ENCODE results near the gene CAMTA1. TPM values are rescaled to one million over a fixed set of nuclear protein-coding genes. Genes with fewer than 3 reads are reported as not detected.

Gene CAMTA1
- polyA plus RNA-seq, 1 donor from 2014 or later, result 162 TPM

DNA sequence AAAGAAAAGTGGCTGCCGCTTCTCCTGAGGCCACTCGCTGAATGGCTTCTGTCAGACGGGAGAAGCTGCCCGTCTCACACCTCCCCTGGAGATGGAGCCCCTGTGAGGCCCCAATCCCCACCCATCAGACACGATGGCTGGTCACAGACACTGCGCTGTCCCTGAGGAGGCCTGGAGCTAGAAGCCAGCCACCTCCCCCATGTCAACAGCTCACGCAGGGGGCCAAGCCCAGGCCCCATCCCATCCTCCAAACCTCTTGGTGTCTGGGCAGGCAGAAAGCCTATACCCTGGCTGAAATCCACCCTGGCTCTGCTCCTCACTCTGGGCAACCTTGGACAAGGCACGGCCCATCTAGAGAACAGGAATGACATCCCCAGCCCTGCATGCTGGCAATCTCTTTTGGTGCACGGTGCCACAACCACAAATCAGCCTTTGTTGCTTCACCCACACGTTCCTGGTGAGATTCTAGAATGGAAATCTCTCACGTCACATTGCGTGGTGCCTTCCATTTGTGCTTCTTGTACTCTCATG is 711.9 kb downstream of the CAMTA1 start:
- H3K9ac ChIP-seq (ENCODE audit: low read length), result no peak overlapping the region
- H3K79me2 ChIP-seq (replicated peaks; ENCODE audit: insufficient read depth, low read length), result no peaks in the 10 kb centered on the region
- H3K4me2 ChIP-seq (ENCODE audit: low read length), result no peak overlapping the region
- H3F3A ChIP-seq (ENCODE audit: insufficient read depth, low read length, poor library complexity, severe bottlenecking), result no peaks in the 10 kb centered on the region
- H4K20me1 ChIP-seq (ENCODE audit: insufficient read depth), result no peaks in the 10 kb centered on the region
- H3K27ac ChIP-seq (ENCODE audit: low read length), result peak overlapping the region; percentile 8
- no peaks in the 10 kb centered on the region for H3K9me3 ChIP-seq (ENCODE audit: low read length)
- no peaks in the 10 kb centered on the region for H3K36me3 ChIP-seq (ENCODE audit: insufficient read depth, low read length)
- TF ChIP-seq MXI1 (conservative IDR thresholded peaks at IDR 0.05; ENCODE audit: poor library complexity, severe bottlenecking) (no peak), POLR2AphosphoS5 (IDR thresholded peaks at IDR 0.05) (no peak), SMC3 (conservative IDR thresholded peaks at IDR 0.05; ENCODE audit: poor library complexity) (no peak), RAD21 (conservative IDR thresholded peaks at IDR 0.05) (no peak), TAF1 (IDR thresholded peaks at IDR 0.05; ENCODE audit: low read depth) (no peak), EP300 (conservative IDR thresholded peaks at IDR 0.05; ENCODE audit: poor library complexity, severe bottlenecking) (no peak), EZH2 (IDR thresholded peaks at IDR 0.05; ENCODE audit: borderline replicate concordance, insufficient read depth, low read length, poor library complexity, severe bottlenecking) (no peak)
- TF ChIP-seq, protein P1, sequence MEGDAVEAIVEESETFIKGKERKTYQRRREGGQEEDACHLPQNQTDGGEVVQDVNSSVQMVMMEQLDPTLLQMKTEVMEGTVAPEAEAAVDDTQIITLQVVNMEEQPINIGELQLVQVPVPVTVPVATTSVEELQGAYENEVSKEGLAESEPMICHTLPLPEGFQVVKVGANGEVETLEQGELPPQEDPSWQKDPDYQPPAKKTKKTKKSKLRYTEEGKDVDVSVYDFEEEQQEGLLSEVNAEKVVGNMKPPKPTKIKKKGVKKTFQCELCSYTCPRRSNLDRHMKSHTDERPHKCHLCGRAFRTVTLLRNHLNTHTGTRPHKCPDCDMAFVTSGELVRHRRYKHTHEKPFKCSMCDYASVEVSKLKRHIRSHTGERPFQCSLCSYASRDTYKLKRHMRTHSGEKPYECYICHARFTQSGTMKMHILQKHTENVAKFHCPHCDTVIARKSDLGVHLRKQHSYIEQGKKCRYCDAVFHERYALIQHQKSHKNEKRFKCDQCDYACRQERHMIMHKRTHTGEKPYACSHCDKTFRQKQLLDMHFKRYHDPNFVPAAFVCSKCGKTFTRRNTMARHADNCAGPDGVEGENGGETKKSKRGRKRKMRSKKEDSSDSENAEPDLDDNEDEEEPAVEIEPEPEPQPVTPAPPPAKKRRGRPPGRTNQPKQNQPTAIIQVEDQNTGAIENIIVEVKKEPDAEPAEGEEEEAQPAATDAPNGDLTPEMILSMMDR (IDR thresholded peaks at IDR 0.05; ENCODE audit: poor library complexity, severe bottlenecking), result no peak
- TF ChIP-seq, protein P2, sequence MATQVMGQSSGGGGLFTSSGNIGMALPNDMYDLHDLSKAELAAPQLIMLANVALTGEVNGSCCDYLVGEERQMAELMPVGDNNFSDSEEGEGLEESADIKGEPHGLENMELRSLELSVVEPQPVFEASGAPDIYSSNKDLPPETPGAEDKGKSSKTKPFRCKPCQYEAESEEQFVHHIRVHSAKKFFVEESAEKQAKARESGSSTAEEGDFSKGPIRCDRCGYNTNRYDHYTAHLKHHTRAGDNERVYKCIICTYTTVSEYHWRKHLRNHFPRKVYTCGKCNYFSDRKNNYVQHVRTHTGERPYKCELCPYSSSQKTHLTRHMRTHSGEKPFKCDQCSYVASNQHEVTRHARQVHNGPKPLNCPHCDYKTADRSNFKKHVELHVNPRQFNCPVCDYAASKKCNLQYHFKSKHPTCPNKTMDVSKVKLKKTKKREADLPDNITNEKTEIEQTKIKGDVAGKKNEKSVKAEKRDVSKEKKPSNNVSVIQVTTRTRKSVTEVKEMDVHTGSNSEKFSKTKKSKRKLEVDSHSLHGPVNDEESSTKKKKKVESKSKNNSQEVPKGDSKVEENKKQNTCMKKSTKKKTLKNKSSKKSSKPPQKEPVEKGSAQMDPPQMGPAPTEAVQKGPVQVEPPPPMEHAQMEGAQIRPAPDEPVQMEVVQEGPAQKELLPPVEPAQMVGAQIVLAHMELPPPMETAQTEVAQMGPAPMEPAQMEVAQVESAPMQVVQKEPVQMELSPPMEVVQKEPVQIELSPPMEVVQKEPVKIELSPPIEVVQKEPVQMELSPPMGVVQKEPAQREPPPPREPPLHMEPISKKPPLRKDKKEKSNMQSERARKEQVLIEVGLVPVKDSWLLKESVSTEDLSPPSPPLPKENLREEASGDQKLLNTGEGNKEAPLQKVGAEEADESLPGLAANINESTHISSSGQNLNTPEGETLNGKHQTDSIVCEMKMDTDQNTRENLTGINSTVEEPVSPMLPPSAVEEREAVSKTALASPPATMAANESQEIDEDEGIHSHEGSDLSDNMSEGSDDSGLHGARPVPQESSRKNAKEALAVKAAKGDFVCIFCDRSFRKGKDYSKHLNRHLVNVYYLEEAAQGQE (IDR thresholded peaks at IDR 0.05; ENCODE audit: borderline replicate concordance), result no peak
- H3K9me2 ChIP-seq (ENCODE audit: insufficient read depth, low read length), result no peaks in the 10 kb centered on the region
- H3K4me3 ChIP-seq (ENCODE audit: low read length), result no peak overlapping the region
- no peaks in the 10 kb centered on the region for H3K27me3 ChIP-seq (ENCODE audit: insufficient read depth, low read depth, low read length)
- H2AFZ ChIP-seq (ENCODE audit: low read depth, low read length), result no peak overlapping the region

DNA sequence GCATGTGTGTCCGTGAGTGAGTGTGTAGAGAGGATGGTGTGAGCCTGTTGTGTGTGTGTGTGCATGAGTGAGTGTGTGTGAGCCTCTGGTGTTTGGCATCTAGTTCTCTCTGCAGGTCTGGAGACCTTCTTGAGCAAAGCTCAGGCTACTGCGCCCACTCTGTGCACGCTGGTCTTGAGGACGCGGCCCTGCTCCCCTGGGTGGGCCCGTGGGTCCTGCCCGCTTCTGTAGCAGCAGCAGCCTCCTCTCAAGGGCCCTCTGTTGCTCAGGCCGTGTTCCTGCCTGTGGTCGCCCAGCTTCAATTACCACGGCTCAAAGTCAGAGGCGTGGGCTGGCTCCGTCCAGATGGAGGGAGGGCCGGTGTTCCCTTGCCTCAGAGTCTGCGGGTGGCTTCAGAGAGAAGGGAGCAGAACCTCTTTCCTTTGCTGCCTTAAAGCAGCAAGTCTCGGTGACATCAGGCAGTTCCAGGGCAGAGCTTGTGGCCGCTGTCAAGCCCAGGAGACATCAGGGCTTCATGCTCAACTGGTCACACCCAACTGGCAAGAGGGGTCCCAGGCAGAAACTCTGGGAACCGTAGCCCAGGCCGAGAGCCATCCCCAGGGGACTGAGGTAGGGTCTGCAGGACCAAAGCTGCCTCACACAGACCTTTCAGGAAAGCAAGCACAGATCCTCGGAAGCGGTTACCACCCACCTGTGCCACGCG is 715.3 kb downstream of the CAMTA1 start:
- H3K36me3 ChIP-seq (ENCODE audit: insufficient read depth, low read length), result no peaks in the 10 kb centered on the region
- no peak overlapping the region for H2AFZ ChIP-seq (ENCODE audit: low read depth, low read length)

More for the DNA sequence above, 715.3 kb downstream of the CAMTA1 start:
- TF ChIP-seq, protein P2 (IDR thresholded peaks at IDR 0.05; ENCODE audit: borderline replicate concordance), result no peak
- TF ChIP-seq EZH2 (IDR thresholded peaks at IDR 0.05; ENCODE audit: borderline replicate concordance, insufficient read depth, low read length, poor library complexity, severe bottlenecking) (no peak), MXI1 (conservative IDR thresholded peaks at IDR 0.05; ENCODE audit: poor library complexity, severe bottlenecking) (no peak), SMC3 (conservative IDR thresholded peaks at IDR 0.05; ENCODE audit: poor library complexity) (no peak), RAD21 (conservative IDR thresholded peaks at IDR 0.05) (no peak), EP300 (conservative IDR thresholded peaks at IDR 0.05; ENCODE audit: poor library complexity, severe bottlenecking) (no peak)
- no peak overlapping the region for H3K4me3 ChIP-seq (ENCODE audit: low read length)
- no peaks in the 10 kb centered on the region for H3K9me3 ChIP-seq (ENCODE audit: low read length)
- H3K9ac ChIP-seq (ENCODE audit: low read length), result no peak overlapping the region
- H3K27me3 ChIP-seq (ENCODE audit: insufficient read depth, low read depth, low read length), result no peaks in the 10 kb centered on the region
- no peak overlapping the region for H3K4me2 ChIP-seq (ENCODE audit: low read length)
- H3F3A ChIP-seq (ENCODE audit: insufficient read depth, low read length, poor library complexity, severe bottlenecking), result no peaks in the 10 kb centered on the region
- no peaks in the 10 kb centered on the region for H3K79me2 ChIP-seq (replicated peaks; ENCODE audit: insufficient read depth, low read length)
- H3K27ac ChIP-seq (ENCODE audit: low read length), result no peak overlapping the region
- no peaks in the 10 kb centered on the region for H3K9me2 ChIP-seq (ENCODE audit: insufficient read depth, low read length)
- no peaks in the 10 kb centered on the region for H4K20me1 ChIP-seq (ENCODE audit: insufficient read depth)

Measured in neural cell (in vitro differentiated cells).